ENCODE data around the gene UQCC2. TPM values are rescaled to one million over a fixed set of nuclear protein-coding genes. Genes with fewer than 3 reads are reported as not detected.

The UQCC2 gene
- total RNA-seq, 2 donors from 2014 or later: 44.9 to 53.1 TPM

DNA sequence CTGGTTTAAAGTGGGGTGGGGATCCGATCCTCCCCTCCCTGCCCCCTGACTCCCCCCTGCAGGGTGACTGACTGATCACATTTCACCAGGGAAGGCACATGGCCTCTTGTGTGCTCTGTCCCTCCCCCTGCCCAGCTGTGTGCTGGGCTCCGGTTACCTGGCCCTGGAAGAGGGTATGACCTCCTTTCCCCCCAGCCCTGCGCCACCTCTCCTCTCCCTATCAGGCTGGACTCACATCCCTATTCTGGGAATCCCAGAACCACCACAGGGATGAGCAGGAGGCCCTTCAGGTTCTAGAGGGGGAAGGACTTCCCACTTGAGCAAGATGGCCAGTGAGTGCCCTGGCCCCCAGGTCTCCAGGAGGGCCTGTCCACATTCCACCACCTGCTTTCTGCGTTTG is 37.3 kb upstream of the UQCC2 start:
- no peak for DNase-seq (ENCODE audit: low spot score)
- Mint-ChIP-seq H3K27me3 (peaks cover 0 to 10% of the 10 kb centered on the region in 2 donors), H3K4me3 (no peak overlapping the region), H3K9me3 (no peaks in the 10 kb centered on the region), H3K36me3 (no peaks in the 10 kb centered on the region), H3K27ac (no peak overlapping the region), H3K4me1 (ENCODE audit: low read depth in 2 of 2) (peaks cover 0 to 3% of the 10 kb centered on the region in 2 donors)
- ATAC-seq: no peak

DNA sequence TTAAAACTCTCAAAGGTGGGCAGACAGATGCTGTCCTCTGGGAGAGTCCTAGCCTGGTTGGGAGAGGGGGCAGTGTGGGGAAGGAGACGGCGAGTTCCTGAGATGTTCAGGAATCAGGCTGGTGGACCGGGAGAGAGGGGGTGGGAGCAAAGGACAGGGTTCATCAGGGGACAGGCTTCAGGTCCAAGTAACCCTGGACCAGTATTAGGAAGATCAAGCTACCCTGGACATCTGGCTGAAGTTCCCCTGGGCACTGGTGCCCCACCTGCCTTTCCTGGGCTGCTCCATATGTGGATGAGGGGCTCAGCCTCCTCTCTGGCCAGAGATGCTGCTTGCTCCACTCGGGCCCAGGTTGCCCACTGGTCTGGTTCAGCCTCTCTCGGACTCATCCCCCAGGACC is 36.3 kb upstream of the UQCC2 start:
- peaks cover 2 to 13% of the 10 kb centered on the region in 2 donors for H3K27me3 Mint-ChIP-seq
- no peaks in the 10 kb centered on the region for H3K9me3 Mint-ChIP-seq
- no peaks in the 10 kb centered on the region for H3K36me3 Mint-ChIP-seq
- H3K4me3 Mint-ChIP-seq: no peak overlapping the region
- peaks cover 0 to 3% of the 10 kb centered on the region in 2 donors for H3K4me1 Mint-ChIP-seq (ENCODE audit: low read depth in 2 of 2)
- no peak overlapping the region for H3K27ac Mint-ChIP-seq
- DNase-seq (ENCODE audit: low spot score) (no peak), ATAC-seq (no peak)

DNA sequence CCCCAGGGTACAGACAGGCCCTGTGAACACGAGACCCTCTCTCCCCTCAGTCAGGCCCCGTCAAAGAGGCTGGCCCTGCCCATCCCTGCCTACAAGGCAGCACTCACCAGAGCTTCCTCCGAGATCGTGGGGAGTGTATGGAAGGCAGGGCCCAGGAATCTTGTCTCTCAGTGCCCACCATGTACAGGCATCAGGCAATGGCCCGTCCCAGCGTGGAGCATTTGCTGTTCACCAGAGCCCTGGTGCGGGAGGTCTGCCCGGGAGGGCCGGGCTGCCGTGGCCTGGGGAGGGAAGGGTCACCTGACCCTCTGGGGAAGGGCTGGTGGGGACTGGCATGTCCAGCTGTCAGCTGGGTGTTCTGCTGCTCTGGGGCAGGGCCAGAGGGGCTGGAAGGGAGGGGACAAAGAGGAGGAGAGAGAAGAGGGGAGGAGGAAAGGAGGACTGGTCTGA is 35.2 kb upstream of the UQCC2 start, which contains the start of gene IP6K3:
Gene IP6K3, minus strand, starts transcription at position 255 of the 450 bp plus-strand sequence. CDS start 11,429 bp downstream, outside the sequence.
- H3K4me3 Mint-ChIP-seq: no peak within 1 kb of the TSS
- no peaks in the 10 kb centered on the region for H3K9me3 Mint-ChIP-seq
- peaks cover 8 to 19% of the 10 kb centered on the region in 2 donors for H3K27me3 Mint-ChIP-seq
- DNase-seq (ENCODE audit: low spot score) (no peak), ATAC-seq (no peak)
- H3K27ac Mint-ChIP-seq: no peak within 1 kb of the TSS
- peaks cover 0 to 3% of the 10 kb centered on the region in 2 donors for H3K4me1 Mint-ChIP-seq (ENCODE audit: low read depth in 2 of 2)
- H3K36me3 Mint-ChIP-seq: no peaks in the 10 kb centered on the region

DNA sequence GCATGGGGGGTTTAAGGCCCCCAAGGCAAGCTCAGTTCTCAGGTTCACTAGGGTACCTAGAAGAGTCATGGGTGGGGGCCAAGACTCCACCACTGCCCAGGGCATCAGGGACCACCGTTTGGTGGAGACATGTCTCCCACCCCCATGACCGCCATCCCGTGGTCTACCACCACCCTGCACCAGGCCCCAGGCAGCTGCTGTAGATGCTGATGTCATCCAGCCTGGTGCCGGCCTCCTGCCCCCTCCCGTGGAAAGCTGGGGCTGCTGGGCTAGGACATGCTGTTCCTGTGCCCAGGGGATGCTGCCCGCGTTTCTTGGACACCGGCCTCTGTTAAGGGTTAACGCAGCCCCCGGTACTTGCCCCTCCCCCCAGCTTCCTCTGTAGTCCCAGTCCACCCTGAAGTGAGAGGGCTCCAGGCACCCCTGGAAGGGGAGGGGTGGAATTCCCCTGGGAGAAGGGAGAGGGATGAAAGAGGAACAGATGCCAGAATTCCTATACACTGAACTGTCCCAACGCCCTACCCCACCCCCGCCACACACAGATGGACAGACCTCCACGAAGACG is 34.6 kb upstream of the UQCC2 start:
- Mint-ChIP-seq H3K4me3 (no peak overlapping the region), H3K27me3 (peaks cover 8 to 19% of the 10 kb centered on the region in 2 donors), H3K9me3 (no peaks in the 10 kb centered on the region), H3K4me1 (ENCODE audit: low read depth in 2 of 2) (peaks cover 0 to 3% of the 10 kb centered on the region in 2 donors), H3K27ac (no peak overlapping the region), H3K36me3 (no peaks in the 10 kb centered on the region)
- DNase-seq (ENCODE audit: low spot score) (no peak), ATAC-seq (no peak)

GRCh38 chr6:33745548-33745947 is 34.0 kb upstream of the UQCC2 start:
- Mint-ChIP-seq H3K4me3 (no peak overlapping the region), H3K36me3 (no peaks in the 10 kb centered on the region), H3K27ac (no peak overlapping the region)

GRCh38 chr6:33744895-33745546 is 33.5 kb upstream of the UQCC2 start:
- Mint-ChIP-seq H3K4me1 (ENCODE audit: low read depth in 2 of 2) (peaks cover 0 to 3% of the 10 kb centered on the region in 2 donors), H3K4me3 (no peak overlapping the region), H3K27ac (no peak overlapping the region), H3K27me3 (peaks cover 8 to 19% of the 10 kb centered on the region in 2 donors), H3K36me3 (no peaks in the 10 kb centered on the region), H3K9me3 (no peaks in the 10 kb centered on the region)
- no peak for ATAC-seq
- no peak for DNase-seq (ENCODE audit: low spot score)

More at GRCh38 chr6:33745548-33745947, 34.0 kb upstream of the UQCC2 start:
- DNase-seq (ENCODE audit: low spot score) (no peak), ATAC-seq (no peak)
- Mint-ChIP-seq H3K27me3 (peaks cover 8 to 19% of the 10 kb centered on the region in 2 donors), H3K4me1 (ENCODE audit: low read depth in 2 of 2) (peaks cover 0 to 3% of the 10 kb centered on the region in 2 donors), H3K9me3 (no peaks in the 10 kb centered on the region)

- Mint-ChIP-seq H3K4me3 (no peak overlapping the region), H3K4me1 (ENCODE audit: low read depth in 2 of 2) (peaks cover 0 to 3% of the 10 kb centered on the region in 2 donors), H3K27me3 (peaks cover 8 to 19% of the 10 kb centered on the region in 2 donors), H3K9me3 (no peaks in the 10 kb centered on the region), H3K27ac (no peak overlapping the region), H3K36me3 (no peaks in the 10 kb centered on the region)
- ATAC-seq: peak; percentile 61 to 62
- peak; percentile 83 for DNase-seq (ENCODE audit: low spot score)
These were observed 32.7 kb upstream of the UQCC2 start for GRCh38 chr6:33744001-33744848.

DNA sequence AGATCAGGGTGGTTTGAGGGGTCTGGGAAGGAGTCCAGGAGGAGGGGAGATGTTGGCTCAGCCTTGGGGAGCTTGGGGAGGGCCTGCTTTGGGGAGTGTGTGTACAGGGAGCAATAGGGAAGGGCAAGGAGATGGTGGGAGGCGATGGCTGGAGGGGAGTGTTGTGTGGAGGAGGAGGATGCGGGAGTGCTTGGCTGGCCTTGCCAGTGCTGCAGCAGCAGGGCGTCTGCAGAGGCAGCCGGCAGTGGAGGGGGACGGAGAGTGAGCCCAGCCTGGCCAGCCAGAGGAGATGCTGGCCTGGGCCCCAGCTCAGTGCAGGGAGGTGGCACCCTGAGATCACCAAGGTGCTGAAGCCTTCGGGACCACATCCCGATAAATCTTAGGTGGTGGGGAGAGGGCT is 31.3 kb upstream of the UQCC2 start:
- Mint-ChIP-seq H3K4me3 (no peak overlapping the region), H3K27ac (no peak overlapping the region), H3K36me3 (no peaks in the 10 kb centered on the region), H3K4me1 (ENCODE audit: low read depth in 2 of 2) (peaks cover 0 to 3% of the 10 kb centered on the region in 2 donors), H3K27me3 (peaks cover 8 to 19% of the 10 kb centered on the region in 2 donors), H3K9me3 (no peaks in the 10 kb centered on the region)
- DNase-seq (ENCODE audit: low spot score) (no peak), ATAC-seq (no peak)

- ATAC-seq (no peak), DNase-seq (ENCODE audit: low spot score) (no peak)
- peaks cover 8 to 13% of the 10 kb centered on the region in 2 donors for H3K27me3 Mint-ChIP-seq
- H3K4me3 Mint-ChIP-seq: no peak overlapping the region
- H3K9me3 Mint-ChIP-seq: no peaks in the 10 kb centered on the region
- H3K4me1 Mint-ChIP-seq (ENCODE audit: low read depth in 2 of 2): peaks cover 0 to 3% of the 10 kb centered on the region in 2 donors
- no peak overlapping the region for H3K27ac Mint-ChIP-seq
- no peaks in the 10 kb centered on the region for H3K36me3 Mint-ChIP-seq
These were observed 30.6 kb upstream of the UQCC2 start for GRCh38 chr6:33742092-33742491.

GRCh38 chr6:33740794-33741193 is 29.3 kb upstream of the UQCC2 start:
- Mint-ChIP-seq H3K9me3 (no peaks in the 10 kb centered on the region), H3K27me3 (peaks cover 8 to 13% of the 10 kb centered on the region in 2 donors), H3K4me1 (ENCODE audit: low read depth in 2 of 2) (peaks cover 0 to 3% of the 10 kb centered on the region in 2 donors), H3K4me3 (no peak overlapping the region), H3K27ac (no peak overlapping the region), H3K36me3 (no peaks in the 10 kb centered on the region)
- ATAC-seq (no peak), DNase-seq (ENCODE audit: low spot score) (no peak)

DNA sequence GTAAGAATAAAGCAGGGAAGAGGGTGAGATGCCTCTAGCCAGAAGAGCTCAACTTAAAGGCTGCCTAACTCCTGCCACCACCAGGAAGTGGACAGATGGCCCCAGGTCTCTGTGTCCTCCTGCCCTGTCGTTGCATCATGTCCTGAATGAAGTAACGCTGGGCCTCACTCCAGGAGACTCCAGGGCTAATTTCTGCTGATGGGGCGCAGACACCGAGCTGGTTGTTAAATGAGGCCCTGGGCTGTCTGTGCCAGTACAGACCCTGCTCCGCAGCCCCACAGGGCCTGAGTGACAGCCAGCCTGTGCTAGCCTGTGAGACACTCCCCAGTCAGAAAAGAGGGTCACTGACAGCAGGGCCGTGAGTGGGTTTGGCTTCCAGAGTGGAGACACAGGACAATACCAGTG is 28.7 kb upstream of the UQCC2 start:
- ATAC-seq (no peak), DNase-seq (ENCODE audit: low spot score) (no peak)
- Mint-ChIP-seq H3K27me3 (peaks cover 8 to 13% of the 10 kb centered on the region in 2 donors), H3K4me1 (ENCODE audit: low read depth in 2 of 2) (peaks cover 0 to 3% of the 10 kb centered on the region in 2 donors), H3K9me3 (no peaks in the 10 kb centered on the region), H3K27ac (no peak overlapping the region), H3K36me3 (no peaks in the 10 kb centered on the region), H3K4me3 (no peak overlapping the region)

DNA sequence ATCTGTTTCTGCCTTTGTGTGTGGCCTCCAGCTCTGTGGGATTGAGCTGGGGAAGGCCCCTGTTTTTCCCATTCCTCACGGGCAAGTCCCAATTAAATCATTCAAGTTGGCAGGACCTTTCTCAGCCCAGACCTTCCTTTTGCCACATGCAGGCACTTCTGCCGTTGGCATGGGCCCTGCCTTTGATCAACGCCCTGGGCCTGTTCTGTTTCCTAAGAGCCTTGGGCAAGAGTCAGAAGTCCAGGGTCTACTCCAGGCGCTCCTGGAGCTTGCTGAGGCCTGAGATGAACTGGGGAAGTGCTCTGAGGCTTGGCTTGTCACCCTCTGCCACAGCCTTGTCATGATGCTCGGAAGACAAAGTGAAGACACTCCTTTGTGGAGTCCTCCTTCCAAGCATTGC is 28.1 kb upstream of the UQCC2 start:
- Mint-ChIP-seq H3K4me3 (no peak overlapping the region), H3K36me3 (no peaks in the 10 kb centered on the region), H3K4me1 (ENCODE audit: low read depth in 2 of 2) (peaks cover 0 to 3% of the 10 kb centered on the region in 2 donors), H3K27me3 (peaks cover 8 to 13% of the 10 kb centered on the region in 2 donors), H3K27ac (no peak overlapping the region), H3K9me3 (no peaks in the 10 kb centered on the region)
- no peak for DNase-seq (ENCODE audit: low spot score)
- no peak for ATAC-seq

GRCh38 chr6:33738879-33739278 is 27.4 kb upstream of the UQCC2 start:
- Mint-ChIP-seq H3K4me1 (ENCODE audit: low read depth in 2 of 2) (no peaks in the 10 kb centered on the region), H3K27ac (no peak overlapping the region), H3K27me3 (peaks cover 8 to 9% of the 10 kb centered on the region in 2 donors), H3K36me3 (no peaks in the 10 kb centered on the region), H3K9me3 (no peaks in the 10 kb centered on the region), H3K4me3 (no peak overlapping the region)
- DNase-seq (ENCODE audit: low spot score) (no peak), ATAC-seq (no peak)

DNA sequence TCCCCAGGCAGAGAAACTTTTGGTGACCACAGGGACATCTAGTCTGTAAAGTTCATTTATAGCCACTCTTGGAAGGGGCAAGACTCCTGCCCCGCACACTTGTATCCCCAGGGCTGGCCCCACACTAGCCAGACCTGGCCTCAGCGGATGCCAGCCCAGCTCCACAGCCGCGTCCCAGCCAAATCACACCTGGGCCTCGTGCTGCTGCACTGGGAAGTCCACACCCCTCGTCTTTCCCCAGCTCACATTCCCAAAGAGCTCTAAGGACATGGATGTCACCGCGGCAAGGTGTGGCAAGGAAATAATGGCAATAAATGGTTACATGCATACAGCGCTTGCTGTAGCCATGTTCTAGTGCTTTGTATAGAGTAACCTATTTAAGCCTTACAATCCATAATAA is 26.7 kb upstream of the UQCC2 start:
- H3K9me3 Mint-ChIP-seq: no peaks in the 10 kb centered on the region
- H3K4me3 Mint-ChIP-seq: no peak overlapping the region
- H3K4me1 Mint-ChIP-seq (ENCODE audit: low read depth in 2 of 2): no peaks in the 10 kb centered on the region
- ATAC-seq: no peak
- peaks cover 8 to 9% of the 10 kb centered on the region in 2 donors for H3K27me3 Mint-ChIP-seq
- no peaks in the 10 kb centered on the region for H3K36me3 Mint-ChIP-seq
- DNase-seq (ENCODE audit: low spot score): no peak
- no peak overlapping the region for H3K27ac Mint-ChIP-seq
